SK-N-SH treated with all-trans-retinoic acid at 6 μM for 48 hours (cell line): ENCODE measurements around the gene RHBDF2.

Experiments
- ATAC-seq: fragments of 200-7000 bp; cut with Tn5 transposase; 3 replicates; pipeline ENCODE4 v1.9.1; 2020; ENCODE audit warnings: mild to moderate bottlenecking, moderate library complexity
- CSDC2 ChIP-seq: fragments of 250-450 bp; sonication (Bioruptor Pico); IDR thresholded peaks from 2 replicates; pipeline ENCODE4 v1.5.0; 2020; ENCODE audit warnings: mild to moderate bottlenecking, moderate library complexity
- ESRRG ChIP-seq: fragments of 250-450 bp; sonication (Bioruptor Pico); IDR thresholded peaks from 2 replicates; pipeline ENCODE4 v1.6.1; 2021; ENCODE audit warnings: mild to moderate bottlenecking
- GLIS3 ChIP-seq: fragments of 250-450 bp; sonication (Bioruptor Pico); IDR thresholded peaks from 2 replicates; pipeline ENCODE4 v1.5.0; 2020; ENCODE audit warnings: mild to moderate bottlenecking, moderate library complexity
- PPARA ChIP-seq: fragments of 250-450 bp; sonication (Bioruptor Pico); IDR thresholded peaks from 2 replicates; pipeline ENCODE4 v1.5.0; 2020; ENCODE audit warnings: mild to moderate bottlenecking, borderline replicate concordance
- RARB ChIP-seq: fragments of 250-450 bp; sonication (Bioruptor Pico); IDR thresholded peaks from 2 replicates; pipeline ENCODE4 v1.8.0; 2021; ENCODE audit warnings: mild to moderate bottlenecking, moderate library complexity
- SNAI2 ChIP-seq: fragments of 250-450 bp; sonication (Bioruptor Pico); IDR thresholded peaks from 2 replicates; pipeline ENCODE4 v1.5.0; 2020; ENCODE audit warnings: mild to moderate bottlenecking, moderate library complexity
- TCF4 ChIP-seq: fragments of 250-450 bp; sonication (Bioruptor Pico); IDR thresholded peaks from 2 replicates; pipeline ENCODE4 v1.8.0; 2021; ENCODE audit warnings: mild to moderate bottlenecking, moderate library complexity, borderline replicate concordance
- ZC3H10 ChIP-seq: fragments of 250-450 bp; sonication (Bioruptor Pico); IDR thresholded peaks from 2 replicates; pipeline ENCODE4 v1.5.1; 2021; ENCODE audit warnings: mild to moderate bottlenecking, moderate library complexity
- ZNF70 ChIP-seq: fragments of 450-650 bp; formaldehyde crosslinking; IDR thresholded peaks from 2 replicates; pipeline ENCODE4 v1.5.0; 2020; ENCODE audit warnings: mild to moderate bottlenecking, moderate library complexity
- TF ChIP-seq, protein P1 (sequence below): fragments of 250-450 bp; sonication (Bioruptor Pico); IDR thresholded peaks from 2 replicates; pipeline ENCODE4 v1.5.0; 2020; ENCODE audit warnings: mild to moderate bottlenecking, moderate library complexity
- TF ChIP-seq, protein P2 (sequence below): fragments of 250-450 bp; sonication (Bioruptor Pico); IDR thresholded peaks from 2 replicates; pipeline ENCODE4 v1.5.1; 2020; ENCODE audit warnings: low read depth, mild to moderate bottlenecking, moderate library complexity
- TF ChIP-seq, protein P3 (sequence below): fragments of 250-450 bp; sonication (Bioruptor Pico); IDR thresholded peaks from 2 replicates; pipeline ENCODE4 v1.8.0; 2021; ENCODE audit warnings: low read depth, mild to moderate bottlenecking, moderate library complexity, borderline replicate concordance
- TF ChIP-seq, protein P4 (sequence below): fragments of 250-450 bp; sonication (Bioruptor Pico); IDR thresholded peaks from 2 replicates; pipeline ENCODE4 v1.8.0; 2020; ENCODE audit warnings: mild to moderate bottlenecking, moderate library complexity, borderline replicate concordance
- TF ChIP-seq, protein P5 (sequence below): fragments of 250-450 bp; sonication (Bioruptor Pico); IDR thresholded peaks from 2 replicates; pipeline ENCODE4 v1.5.1; 2021; ENCODE audit warnings: mild to moderate bottlenecking, moderate library complexity

Gene RHBDF2

DNA sequence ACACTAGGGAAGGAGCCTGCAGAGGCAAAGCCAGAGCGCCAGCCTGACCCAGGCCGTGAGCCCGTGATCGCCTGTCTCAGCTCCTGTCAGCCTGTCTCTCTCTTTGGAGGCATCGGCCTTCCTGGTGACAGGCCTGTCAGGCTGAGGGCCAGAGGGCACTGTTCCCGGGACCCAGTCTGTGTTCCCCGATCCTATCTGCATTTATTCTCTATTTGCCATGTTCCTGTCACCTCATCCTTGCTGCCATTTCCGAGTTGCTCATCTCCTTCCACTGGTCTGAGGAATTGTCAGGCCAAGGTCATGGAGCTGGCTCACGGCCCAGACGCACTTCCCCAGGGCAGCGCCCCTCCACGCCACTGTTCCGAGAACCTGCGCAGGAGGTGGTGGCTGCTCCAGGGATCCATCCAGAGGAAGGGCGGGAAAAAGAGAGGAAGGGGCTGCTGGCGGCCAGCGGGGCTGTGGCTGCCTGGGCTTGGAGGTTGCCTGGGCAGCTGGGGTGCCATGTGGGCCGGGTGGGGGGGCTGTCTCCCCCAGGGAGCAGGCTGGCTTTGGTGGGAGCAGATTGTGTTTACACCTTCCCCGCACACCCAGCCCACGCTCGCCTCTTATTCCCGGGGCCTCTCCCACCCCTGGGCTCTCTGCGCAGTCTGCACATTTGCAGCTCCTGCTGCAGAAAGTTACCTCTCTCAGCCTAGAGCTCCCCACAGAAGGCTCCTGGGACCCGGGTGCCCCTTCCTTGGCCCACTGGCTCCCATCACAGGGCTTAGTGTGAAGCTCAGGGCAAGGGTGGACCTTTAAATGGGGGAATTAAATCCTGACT, 43.5 kb upstream of the RHBDF2 start:
- TF ChIP-seq, protein P1, sequence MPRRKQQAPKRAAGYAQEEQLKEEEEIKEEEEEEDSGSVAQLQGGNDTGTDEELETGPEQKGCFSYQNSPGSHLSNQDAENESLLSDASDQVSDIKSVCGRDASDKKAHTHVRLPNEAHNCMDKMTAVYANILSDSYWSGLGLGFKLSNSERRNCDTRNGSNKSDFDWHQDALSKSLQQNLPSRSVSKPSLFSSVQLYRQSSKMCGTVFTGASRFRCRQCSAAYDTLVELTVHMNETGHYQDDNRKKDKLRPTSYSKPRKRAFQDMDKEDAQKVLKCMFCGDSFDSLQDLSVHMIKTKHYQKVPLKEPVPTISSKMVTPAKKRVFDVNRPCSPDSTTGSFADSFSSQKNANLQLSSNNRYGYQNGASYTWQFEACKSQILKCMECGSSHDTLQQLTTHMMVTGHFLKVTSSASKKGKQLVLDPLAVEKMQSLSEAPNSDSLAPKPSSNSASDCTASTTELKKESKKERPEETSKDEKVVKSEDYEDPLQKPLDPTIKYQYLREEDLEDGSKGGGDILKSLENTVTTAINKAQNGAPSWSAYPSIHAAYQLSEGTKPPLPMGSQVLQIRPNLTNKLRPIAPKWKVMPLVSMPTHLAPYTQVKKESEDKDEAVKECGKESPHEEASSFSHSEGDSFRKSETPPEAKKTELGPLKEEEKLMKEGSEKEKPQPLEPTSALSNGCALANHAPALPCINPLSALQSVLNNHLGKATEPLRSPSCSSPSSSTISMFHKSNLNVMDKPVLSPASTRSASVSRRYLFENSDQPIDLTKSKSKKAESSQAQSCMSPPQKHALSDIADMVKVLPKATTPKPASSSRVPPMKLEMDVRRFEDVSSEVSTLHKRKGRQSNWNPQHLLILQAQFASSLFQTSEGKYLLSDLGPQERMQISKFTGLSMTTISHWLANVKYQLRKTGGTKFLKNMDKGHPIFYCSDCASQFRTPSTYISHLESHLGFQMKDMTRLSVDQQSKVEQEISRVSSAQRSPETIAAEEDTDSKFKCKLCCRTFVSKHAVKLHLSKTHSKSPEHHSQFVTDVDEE (CRISPR knock-in tag): no peak
- TF ChIP-seq, protein P2, sequence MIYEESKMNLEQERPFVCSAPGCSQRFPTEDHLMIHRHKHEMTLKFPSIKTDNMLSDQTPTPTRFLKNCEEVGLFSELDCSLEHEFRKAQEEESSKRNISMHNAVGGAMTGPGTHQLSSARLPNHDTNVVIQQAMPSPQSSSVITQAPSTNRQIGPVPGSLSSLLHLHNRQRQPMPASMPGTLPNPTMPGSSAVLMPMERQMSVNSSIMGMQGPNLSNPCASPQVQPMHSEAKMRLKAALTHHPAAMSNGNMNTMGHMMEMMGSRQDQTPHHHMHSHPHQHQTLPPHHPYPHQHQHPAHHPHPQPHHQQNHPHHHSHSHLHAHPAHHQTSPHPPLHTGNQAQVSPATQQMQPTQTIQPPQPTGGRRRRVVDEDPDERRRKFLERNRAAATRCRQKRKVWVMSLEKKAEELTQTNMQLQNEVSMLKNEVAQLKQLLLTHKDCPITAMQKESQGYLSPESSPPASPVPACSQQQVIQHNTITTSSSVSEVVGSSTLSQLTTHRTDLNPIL (CRISPR knock-in tag): no peak
- no peak for TF ChIP-seq CSDC2
- peak; percentile 83; the same call in 1 of the 2 replicates for TF ChIP-seq ESRRG (CRISPR knock-in tag)
- no peak for TF ChIP-seq GLIS3 (CRISPR knock-in tag)
- TF ChIP-seq ZC3H10 (CRISPR knock-in tag): no peak
- peak; percentile 14 for ATAC-seq

DNA sequence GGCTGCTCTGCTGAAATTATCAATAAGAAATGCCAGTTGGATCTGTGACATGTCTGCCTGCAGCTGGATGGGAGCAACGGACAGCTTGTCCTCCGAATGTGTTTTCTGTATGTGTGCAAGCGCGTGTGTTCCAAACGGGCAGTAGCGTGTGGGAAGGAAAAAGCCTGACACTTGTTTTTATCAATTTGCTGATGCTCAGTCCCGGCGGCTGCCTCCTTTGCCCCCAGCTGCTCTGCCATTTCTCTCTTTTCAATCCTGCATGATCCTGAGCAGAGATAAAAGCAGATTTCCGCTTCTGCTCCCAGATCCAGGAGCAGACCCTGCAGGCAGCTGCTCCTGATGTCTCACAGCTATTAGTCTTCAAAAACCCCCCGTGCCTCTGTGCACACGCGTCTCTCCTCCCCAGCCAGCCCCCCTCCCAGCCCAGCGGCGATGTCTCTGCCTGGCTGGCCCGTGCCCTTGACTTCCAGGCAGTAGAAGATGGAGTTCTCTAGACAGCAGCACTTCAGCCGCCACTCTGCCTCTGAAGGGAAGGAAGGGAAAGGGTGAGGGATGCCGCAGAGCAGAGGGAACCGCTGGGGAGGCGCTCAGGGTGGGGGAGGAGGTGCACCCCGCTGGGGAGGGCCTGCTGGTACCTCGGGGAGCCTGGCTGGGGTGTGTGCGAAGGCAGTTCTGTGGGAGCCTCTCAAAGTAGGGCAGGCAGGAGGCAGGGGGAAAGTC, 42.8 kb upstream of the RHBDF2 start:
- peak; percentile 18 for ATAC-seq
- TF ChIP-seq, protein P3, sequence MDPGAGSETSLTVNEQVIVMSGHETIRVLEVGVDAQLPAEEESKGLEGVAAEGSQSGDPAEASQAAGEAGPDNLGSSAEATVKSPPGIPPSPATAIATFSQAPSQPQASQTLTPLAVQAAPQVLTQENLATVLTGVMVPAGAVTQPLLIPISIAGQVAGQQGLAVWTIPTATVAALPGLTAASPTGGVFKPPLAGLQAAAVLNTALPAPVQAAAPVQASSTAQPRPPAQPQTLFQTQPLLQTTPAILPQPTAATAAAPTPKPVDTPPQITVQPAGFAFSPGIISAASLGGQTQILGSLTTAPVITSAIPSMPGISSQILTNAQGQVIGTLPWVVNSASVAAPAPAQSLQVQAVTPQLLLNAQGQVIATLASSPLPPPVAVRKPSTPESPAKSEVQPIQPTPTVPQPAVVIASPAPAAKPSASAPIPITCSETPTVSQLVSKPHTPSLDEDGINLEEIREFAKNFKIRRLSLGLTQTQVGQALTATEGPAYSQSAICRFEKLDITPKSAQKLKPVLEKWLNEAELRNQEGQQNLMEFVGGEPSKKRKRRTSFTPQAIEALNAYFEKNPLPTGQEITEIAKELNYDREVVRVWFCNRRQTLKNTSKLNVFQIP (CRISPR knock-in tag): no peak
- TF ChIP-seq, protein P4, sequence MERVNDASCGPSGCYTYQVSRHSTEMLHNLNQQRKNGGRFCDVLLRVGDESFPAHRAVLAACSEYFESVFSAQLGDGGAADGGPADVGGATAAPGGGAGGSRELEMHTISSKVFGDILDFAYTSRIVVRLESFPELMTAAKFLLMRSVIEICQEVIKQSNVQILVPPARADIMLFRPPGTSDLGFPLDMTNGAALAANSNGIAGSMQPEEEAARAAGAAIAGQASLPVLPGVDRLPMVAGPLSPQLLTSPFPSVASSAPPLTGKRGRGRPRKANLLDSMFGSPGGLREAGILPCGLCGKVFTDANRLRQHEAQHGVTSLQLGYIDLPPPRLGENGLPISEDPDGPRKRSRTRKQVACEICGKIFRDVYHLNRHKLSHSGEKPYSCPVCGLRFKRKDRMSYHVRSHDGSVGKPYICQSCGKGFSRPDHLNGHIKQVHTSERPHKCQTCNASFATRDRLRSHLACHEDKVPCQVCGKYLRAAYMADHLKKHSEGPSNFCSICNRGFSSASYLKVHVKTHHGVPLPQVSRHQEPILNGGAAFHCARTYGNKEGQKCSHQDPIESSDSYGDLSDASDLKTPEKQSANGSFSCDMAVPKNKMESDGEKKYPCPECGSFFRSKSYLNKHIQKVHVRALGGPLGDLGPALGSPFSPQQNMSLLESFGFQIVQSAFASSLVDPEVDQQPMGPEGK (CRISPR knock-in tag): 0 out of 2 replicates have a peak, but pooled peaks have one; percentile 14
- TF ChIP-seq SNAI2 (CRISPR knock-in tag) (peak; percentile 68; the same call in 1 of the 2 replicates), RARB (CRISPR knock-in tag) (no peak), PPARA (CRISPR knock-in tag) (0 out of 2 replicates have a peak, but pooled peaks have one; percentile 66), ZNF70 (CRISPR knock-in tag) (peak; percentile 50; the same call in 1 of the 2 replicates), ESRRG (CRISPR knock-in tag) (0 out of 2 replicates have a peak, but pooled peaks have one; percentile 43), TCF4 (CRISPR knock-in tag) (peak; percentile 96)
- TF ChIP-seq, protein P1 (CRISPR knock-in tag): peak; percentile 88; the same call in 1 of the 2 replicates
- TF ChIP-seq, protein P5, sequence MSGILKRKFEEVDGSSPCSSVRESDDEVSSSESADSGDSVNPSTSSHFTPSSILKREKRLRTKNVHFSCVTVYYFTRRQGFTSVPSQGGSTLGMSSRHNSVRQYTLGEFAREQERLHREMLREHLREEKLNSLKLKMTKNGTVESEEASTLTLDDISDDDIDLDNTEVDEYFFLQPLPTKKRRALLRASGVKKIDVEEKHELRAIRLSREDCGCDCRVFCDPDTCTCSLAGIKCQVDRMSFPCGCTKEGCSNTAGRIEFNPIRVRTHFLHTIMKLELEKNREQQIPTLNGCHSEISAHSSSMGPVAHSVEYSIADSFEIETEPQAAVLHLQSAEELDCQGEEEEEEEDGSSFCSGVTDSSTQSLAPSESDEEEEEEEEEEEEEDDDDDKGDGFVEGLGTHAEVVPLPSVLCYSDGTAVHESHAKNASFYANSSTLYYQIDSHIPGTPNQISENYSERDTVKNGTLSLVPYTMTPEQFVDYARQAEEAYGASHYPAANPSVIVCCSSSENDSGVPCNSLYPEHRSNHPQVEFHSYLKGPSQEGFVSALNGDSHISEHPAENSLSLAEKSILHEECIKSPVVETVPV (CRISPR knock-in tag): 0 out of 2 replicates have a peak, but pooled peaks have one; percentile 64
- TF ChIP-seq, all 23 proteins: peak for 8
